ENCODE measurements around the gene DAD1.

DAD1 gene

DNA sequence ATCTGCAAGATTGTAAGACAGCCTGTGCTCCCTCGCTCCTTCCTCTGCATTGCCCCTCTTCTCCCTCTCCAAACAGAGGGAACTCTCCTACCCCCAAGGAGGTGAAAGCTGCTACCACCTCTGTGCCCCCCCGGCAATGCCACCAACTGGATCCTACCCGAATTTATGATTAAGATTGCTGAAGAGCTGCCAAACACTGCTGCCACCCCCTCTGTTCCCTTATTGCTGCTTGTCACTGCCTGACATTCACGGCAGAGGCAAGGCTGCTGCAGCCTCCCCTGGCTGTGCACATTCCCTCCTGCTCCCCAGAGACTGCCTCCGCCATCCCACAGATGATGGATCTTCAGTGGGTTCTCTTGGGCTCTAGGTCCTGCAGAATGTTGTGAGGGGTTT is 37.4 kb downstream of the DAD1 start:
- DNase-seq, result peak; percentile 56

- DNase-seq, result peak; percentile 79
These were observed 38.9 kb downstream of the DAD1 start for GRCh38 chr14:22549981-22550673.

- peak; percentile 33 for DNase-seq
These were observed 39.6 kb downstream of the DAD1 start for GRCh38 chr14:22549324-22549962.

GRCh38 chr14:22547948-22548750 is 40.9 kb downstream of the DAD1 start:
- DNase-seq, result peak; percentile 41

- DNase-seq, result peak; percentile 40
These were observed 41.6 kb downstream of the DAD1 start for GRCh38 chr14:22547313-22547947.

GRCh38 chr14:22546722-22547071 is 42.3 kb downstream of the DAD1 start:
- peak; percentile 36 for DNase-seq

GRCh38 chr14:22545842-22546721 is 42.9 kb downstream of the DAD1 start:
- DNase-seq, result peak; percentile 40

DNA sequence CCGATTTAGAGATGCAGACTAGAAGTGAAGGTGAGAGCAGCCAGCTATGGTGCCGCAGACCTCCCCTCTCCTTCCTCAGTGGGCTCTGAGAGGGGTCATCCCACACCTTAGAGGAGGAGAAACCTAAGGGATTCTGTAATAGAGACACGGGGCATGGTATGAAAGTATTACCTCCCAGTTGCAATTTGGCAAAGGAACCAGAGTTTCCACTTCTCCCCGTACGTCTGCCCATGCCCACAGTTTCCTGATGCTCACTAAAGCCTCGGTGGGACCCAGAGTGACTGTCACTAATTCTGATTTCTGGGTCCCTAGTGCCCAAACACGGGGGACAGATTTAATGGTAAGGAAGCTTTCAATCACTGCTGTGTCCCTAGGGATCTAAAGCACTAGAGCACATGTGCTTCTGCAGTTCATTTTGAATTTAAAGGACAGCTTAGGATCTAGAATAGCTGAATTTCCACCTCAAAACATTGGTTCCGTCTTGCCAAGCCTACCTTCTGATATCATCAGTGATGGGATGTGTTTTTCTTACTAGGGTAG is 44.1 kb downstream of the DAD1 start:
- peak; percentile 31 for DNase-seq

- DNase-seq, result no peak
These were observed 44.6 kb downstream of the DAD1 start for GRCh38 chr14:22544406-22544805.

- peak; percentile 50 for DNase-seq
These were observed 45.3 kb downstream of the DAD1 start for GRCh38 chr14:22543570-22544357.

- DNase-seq, result no peak
These were observed 46.7 kb downstream of the DAD1 start for GRCh38 chr14:22542360-22542759.

GRCh38 chr14:22541721-22542120 is 47.3 kb downstream of the DAD1 start:
- peak; percentile 36 for DNase-seq

DNA sequence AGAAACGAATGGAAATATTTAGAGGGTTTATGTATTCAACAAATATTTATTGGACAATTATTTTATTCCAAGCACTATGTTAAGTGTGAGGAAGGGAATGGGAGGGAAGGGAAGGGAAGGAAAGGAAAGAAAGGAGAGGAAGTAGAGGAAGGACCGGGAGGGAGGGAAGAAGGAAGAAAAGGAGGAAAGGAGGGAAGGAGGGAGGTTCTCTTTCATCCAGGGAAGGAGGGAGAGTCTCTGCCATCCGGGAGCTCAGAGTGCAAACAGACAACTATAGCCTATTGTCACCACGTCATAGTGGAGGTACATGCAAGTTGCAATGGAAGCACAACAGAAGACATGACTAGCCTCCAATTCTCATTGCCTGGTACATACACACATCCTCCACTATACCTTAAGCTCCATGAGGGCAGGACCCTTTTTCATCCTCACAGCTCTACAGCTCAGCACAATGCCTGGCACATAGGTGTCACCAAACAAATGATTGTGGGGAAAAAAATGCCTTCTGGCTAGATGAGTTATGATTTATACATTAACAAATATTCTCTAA is 48.1 kb downstream of the DAD1 start:
- DNase-seq, result peak; percentile 34

GRCh38 chr14:22540293-22540692 is 48.7 kb downstream of the DAD1 start:
- DNase-seq, result no peak

GRCh38 chr14:22539831-22540230 is 49.2 kb downstream of the DAD1 start:
- peak; percentile 52 for DNase-seq

- peak; percentile 28 for DNase-seq
These were observed 50.3 kb downstream of the DAD1 start for GRCh38 chr14:22538671-22539228.

DNA sequence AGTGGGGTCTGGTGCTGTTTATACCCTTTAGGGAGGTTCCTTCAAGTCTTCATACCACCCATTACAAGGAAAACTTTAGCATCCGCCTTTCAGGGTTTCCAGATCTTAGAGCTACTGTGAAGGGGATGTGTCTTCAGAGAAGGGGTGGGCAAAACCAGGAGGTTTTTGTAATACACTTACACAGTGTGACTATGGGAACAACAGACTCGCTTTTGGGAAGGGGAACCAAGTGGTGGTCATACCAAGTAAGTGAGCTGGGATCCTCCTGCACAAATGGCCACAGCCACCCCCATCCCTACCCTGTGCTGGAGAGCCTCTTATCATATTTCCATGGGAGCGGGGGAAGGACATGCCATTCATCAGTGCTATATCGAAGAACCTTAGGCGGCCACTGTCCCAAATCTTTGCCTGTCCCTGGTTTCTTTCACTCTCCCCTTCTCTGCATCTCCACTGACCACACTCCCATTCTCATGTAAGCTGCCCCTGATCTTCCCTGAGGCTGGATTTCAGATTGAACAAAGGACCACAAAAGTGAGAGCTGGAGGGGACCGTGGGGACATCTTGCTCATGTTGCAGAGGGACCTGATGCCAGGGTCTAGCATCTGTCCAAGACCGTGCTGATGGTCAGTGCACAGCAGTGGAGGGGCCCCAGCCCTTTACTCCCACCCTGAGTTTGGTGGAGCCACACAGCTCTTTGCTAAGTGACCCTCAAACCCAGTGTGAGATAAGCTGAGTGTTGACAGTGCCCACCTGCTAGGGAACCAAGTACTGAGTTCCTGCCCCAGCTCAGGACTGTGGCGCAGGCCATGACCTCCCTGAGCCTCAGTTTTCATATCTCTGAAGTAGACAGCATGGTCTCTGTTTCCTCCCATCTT is 51.4 kb downstream of the DAD1 start:
- DNase-seq, result peak; percentile 19

DNA sequence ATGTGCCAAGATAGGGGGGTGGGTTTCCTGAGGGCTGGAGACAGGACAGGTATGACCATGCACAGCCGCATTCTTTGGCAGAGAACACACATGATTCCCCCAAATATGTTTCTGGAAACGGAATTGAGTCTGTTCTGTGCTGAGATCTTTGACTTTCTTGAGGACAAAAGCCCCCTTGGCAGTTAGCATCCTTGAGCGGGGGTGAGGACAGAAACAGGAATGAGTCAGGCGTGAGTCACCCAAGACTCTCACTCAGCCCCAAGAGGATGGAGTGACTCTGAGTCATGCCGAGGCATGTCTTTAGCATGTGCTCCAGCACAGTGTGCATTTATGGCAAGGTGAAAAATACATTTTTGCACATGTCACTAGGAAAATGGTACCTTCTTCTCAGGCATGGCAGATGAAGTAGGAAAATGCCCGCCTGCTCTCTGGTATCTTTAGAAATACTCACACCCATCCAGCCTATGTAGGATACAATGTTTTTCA is 52.1 kb downstream of the DAD1 start:
- peak; percentile 90 for DNase-seq

DNA sequence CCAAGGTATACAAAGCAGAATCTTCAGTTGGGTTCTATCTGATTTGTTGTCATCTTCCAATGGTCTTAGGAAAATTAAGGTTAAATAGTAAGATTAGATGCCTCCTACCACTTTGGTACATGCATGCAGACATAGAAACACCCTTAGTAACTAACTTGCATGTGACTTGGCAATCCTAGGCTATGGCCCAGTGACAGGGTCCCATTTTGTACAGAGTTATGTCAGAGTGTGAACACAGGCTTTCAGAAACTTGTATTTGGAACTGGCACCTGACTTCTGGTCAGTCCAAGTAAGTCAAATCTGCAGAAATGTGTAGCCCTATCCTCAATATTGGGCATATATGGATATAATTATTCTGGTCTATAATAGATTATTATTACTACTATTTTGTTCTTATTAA is 53.1 kb downstream of the DAD1 start:
- DNase-seq, result no peak
